IgD-negative memory B cell (primary cell): ENCODE results near the gene THRB. TPM values are rescaled to one million over a fixed set of nuclear protein-coding genes. Genes with fewer than 3 reads are reported as not detected.

Source experiments
- H3K27ac Mint-ChIP-seq, 3 donors: one replicate each; pipeline ENCODE4 v1.8.0; 2020 to 2022; ENCODE audit warnings: mild to moderate bottlenecking in 3 of 3, mixed read lengths in 3 of 3, moderate library complexity in 1 of 3
- H3K27me3 Mint-ChIP-seq: one replicate; pipeline ENCODE4 v1.8.0; 2021; ENCODE audit warnings: mixed read lengths
- H3K36me3 Mint-ChIP-seq: one replicate; pipeline ENCODE4 v1.8.0; 2020; ENCODE audit warnings: mild to moderate bottlenecking, mixed read lengths
- H3K4me1 Mint-ChIP-seq, 3 donors: one replicate each; pipeline ENCODE4 v1.8.0; 2020 to 2022; ENCODE audit warnings: mixed read lengths in 3 of 3, mild to moderate bottlenecking in 1 of 3
- H3K4me3 Mint-ChIP-seq, 4 donors: one replicate each; pipeline ENCODE4 v1.8.0; 2020 to 2022; ENCODE audit warnings: mild to moderate bottlenecking in 4 of 4, mixed read lengths in 4 of 4, moderate library complexity in 3 of 4
- H3K9me3 Mint-ChIP-seq, 3 donors: one replicate each; pipeline ENCODE4 v1.8.0; 2020 to 2021; ENCODE audit warnings: mixed read lengths in 3 of 3, mild to moderate bottlenecking in 1 of 3
- polyA plus RNA-seq: library from polyadenylated mRNA; unstranded; fragments of 300-500 nt; fragmentation: Illumina TruSeq; gene quantifications from one replicate; pipeline ENCODE4 v1.2.3, GENCODE V29; 2021

Gene THRB
- polyA plus RNA-seq, 1 donor from 2014 or later, result 0.38 TPM

DNA sequence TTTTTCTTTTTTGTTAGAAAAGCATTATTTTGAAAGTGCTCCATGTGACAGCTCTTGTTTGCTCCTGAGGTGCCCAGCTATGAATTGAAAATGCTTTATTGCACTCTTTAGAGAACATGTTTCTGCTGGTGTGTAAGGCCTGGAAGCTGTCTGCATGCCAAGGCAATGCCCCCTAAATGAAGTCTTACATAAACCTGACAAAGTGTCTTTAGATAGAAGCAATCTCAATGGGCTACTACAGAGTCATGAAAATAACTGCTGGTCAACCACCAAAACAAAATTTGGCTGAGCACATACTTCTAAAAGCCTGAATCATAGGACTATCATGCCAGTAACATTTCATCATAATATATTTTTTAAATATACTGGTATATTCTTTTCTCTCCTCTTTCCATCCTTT, 178.7 kb downstream of the THRB start:
- no peaks in the 10 kb centered on the region for H3K4me1 Mint-ChIP-seq
- no peak overlapping the region for H3K27ac Mint-ChIP-seq
- no peaks in the 10 kb centered on the region for H3K36me3 Mint-ChIP-seq
- H3K9me3 Mint-ChIP-seq, result peaks cover 4 to 6% (median 4%) of the 10 kb centered on the region in 3 donors
- H3K4me3 Mint-ChIP-seq, result no peak overlapping the region
- H3K27me3 Mint-ChIP-seq, result peaks cover 5% of the 10 kb centered on the region

DNA sequence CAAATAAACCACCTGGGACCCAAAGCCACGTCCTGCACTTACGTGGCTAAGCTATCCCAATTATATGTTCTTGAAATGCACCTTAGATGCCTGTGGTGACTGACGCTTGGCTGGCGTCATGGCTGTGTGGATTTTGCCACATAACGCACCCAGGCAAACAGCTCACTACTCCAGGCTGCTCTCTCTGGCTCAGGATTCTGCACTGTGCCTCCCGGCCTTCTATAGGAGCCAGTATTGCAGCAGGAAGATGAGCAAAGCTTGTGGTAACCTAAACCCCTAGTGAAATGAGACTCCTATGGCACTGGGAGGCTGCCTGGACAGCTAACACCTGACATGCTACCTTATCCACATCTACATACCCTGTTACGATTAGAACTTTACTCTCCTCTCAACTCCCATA, 179.3 kb downstream of the THRB start:
- Mint-ChIP-seq H3K4me3 (no peak overlapping the region), H3K27me3 (peaks cover 5% of the 10 kb centered on the region), H3K4me1 (no peaks in the 10 kb centered on the region), H3K27ac (no peak overlapping the region), H3K36me3 (no peaks in the 10 kb centered on the region), H3K9me3 (peaks cover 4 to 6% (median 4%) of the 10 kb centered on the region in 3 donors)

DNA sequence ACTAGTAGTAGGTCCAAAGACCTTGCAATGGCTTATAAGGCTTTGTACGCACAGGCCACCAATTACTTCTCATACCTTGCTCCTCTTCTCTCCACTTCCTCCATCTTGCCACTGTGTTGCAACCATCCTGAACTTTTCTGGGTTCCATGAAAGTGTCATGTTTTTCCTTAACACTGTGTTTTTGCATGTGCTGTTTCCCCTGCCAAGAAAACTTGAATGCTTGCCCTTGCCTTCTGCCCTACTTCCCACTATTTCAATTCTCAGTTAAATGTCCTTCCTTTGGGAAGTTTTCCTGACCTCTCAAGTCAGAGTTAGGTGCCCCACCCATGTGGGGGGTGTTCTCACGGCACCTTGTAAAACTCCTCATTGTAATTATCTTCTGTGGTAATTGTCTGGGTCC, 182.8 kb downstream of the THRB start:
- Mint-ChIP-seq H3K4me1 (no peaks in the 10 kb centered on the region), H3K4me3 (no peak overlapping the region), H3K27ac (no peak overlapping the region), H3K9me3 (no peaks in the 10 kb centered on the region), H3K27me3 (peaks cover 6% of the 10 kb centered on the region), H3K36me3 (no peaks in the 10 kb centered on the region)

DNA sequence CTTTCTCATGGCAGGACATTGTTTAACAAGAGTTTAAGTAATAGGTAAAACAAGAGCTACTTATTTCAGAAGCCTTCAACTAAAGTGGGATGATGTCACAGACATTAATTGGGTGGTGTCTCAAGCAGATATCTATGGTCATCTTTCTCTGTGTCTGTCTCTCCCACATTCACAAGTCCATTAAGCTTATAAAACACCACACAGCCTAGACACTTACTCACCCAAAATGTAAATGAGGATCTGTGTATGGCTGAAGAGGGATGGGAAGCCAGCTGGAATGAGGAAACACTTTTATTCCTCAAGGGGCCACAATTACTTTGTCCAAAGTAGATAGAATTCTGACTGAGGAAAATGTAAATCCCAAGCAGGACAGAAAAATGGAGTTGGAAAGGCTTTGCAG, 183.8 kb downstream of the THRB start:
- H3K27me3 Mint-ChIP-seq, result peaks cover 6% of the 10 kb centered on the region

DNA sequence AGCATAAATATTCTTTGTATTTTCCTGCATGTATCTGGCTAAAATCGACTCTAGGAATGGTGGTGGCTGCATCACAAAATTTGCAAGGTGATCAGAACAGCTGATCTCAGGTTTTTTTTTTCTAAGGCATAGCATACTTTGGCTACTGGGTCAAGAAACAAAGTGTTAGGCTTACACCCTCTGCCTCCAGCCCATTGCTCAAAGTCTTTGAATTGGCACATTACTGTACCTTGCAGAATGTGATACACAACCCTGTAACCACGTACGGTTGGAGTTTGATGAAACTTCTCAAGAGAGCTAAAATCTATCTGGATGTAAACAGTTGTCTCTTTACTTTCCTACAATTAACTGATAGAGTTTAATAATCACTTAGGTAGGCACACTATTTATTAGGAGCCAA, 188.1 kb downstream of the THRB start:
- Mint-ChIP-seq H3K27ac (peak overlapping the region in 1 of 3 donors; percentile 27), H3K27me3 (peaks cover 2% of the 10 kb centered on the region), H3K9me3 (no peaks in the 10 kb centered on the region), H3K4me3 (no peak overlapping the region), H3K36me3 (no peaks in the 10 kb centered on the region), H3K4me1 (no peaks in the 10 kb centered on the region)

More for the DNA sequence above, 183.8 kb downstream of the THRB start:
- Mint-ChIP-seq H3K4me1 (no peaks in the 10 kb centered on the region), H3K9me3 (no peaks in the 10 kb centered on the region), H3K4me3 (no peak overlapping the region), H3K27ac (no peak overlapping the region), H3K36me3 (no peaks in the 10 kb centered on the region)

DNA sequence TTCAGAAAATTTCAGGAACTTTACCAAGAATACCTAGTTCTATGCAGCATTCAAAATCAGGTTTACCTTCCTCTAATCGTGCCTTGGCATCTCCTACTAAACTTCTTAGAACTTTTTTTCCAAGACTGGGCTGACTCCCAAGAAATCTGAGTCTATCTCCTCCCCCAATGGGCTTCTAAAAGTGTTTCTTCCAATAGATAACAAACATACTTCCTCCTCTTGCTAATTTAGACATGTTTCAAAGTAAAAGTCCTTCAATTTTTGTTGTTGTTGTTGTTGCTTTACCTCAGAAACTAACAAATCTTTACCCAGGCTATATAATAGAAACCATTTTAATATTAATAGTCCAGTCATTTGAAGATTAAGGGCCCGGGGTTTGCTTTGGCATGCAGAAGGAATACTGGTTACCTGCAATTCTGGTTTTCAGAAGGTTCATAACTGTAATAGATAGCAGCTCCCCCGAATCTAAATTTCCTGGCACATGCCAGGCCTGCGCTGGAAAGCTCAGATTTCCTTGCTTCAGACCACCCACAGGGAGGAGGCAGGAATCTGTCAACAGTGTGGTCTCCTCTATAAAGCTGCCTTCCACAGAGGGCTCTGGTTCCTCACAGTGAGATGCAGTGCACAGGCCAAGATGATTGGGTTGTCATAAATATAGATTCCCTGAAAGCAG, 188.7 kb downstream of the THRB start:
- Mint-ChIP-seq H3K9me3 (no peaks in the 10 kb centered on the region), H3K4me3 (no peak overlapping the region), H3K36me3 (no peaks in the 10 kb centered on the region), H3K4me1 (no peaks in the 10 kb centered on the region), H3K27ac (peak overlapping the region in 1 of 3 donors; percentile 27), H3K27me3 (peaks cover 2% of the 10 kb centered on the region)

DNA sequence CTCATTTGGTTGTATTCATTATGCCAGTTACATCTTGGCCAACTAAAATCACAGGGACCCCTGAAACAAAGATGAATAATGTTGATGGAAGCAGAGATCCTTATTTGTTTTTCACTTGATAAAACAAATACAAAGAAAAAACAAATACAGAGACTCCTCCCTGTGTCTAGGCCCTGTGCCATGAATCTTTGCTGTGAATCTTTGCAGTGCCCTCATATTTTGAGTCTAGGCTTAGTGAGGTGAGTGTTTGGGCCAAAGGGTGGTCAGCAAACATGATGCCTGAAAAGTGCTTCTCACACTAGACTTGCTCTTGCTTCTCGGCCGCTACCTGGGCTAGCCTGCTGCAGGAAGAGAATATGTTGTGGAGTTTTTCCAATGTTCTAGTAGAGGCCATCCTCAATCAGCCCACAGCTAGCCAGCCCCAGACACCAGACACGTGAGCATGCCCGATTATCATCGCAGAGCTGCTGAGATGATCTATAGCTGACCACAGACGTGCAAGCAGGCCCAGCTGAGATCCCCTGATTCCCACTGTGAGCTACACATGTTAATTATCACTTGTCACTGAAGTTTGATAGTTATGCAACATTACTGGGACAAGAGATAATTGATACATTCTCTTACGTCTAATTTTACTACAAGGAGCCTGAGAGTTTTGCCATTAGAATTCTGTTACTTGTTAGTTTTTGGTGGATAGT, 191.4 kb downstream of the THRB start:
- H3K27ac Mint-ChIP-seq, result no peak overlapping the region
- no peaks in the 10 kb centered on the region for H3K9me3 Mint-ChIP-seq
- H3K4me1 Mint-ChIP-seq, result no peaks in the 10 kb centered on the region
- no peak overlapping the region for H3K4me3 Mint-ChIP-seq
- H3K27me3 Mint-ChIP-seq, result peaks cover 2% of the 10 kb centered on the region
- H3K36me3 Mint-ChIP-seq, result no peaks in the 10 kb centered on the region

DNA sequence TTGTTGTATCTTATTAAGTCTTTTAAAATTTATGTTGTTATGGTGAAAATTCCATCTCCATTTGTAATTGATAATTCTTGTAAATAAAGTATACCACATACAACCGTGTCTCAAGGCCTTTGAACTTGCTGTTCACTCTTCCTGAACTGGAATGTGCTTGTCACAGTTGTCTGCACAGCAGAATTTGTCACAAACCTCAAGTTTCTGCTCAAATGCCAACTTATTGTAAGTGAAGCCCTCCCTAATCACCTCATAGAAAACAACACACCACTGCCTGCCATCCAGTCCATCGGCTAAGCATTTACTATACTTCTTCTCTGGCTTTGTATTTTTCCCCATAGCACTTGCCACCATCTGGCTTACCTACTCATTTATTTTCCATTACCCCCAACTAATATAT, 192.3 kb downstream of the THRB start:
- Mint-ChIP-seq H3K9me3 (no peaks in the 10 kb centered on the region), H3K27ac (no peak overlapping the region), H3K27me3 (no peaks in the 10 kb centered on the region), H3K4me1 (no peaks in the 10 kb centered on the region), H3K36me3 (no peaks in the 10 kb centered on the region), H3K4me3 (no peak overlapping the region)

DNA sequence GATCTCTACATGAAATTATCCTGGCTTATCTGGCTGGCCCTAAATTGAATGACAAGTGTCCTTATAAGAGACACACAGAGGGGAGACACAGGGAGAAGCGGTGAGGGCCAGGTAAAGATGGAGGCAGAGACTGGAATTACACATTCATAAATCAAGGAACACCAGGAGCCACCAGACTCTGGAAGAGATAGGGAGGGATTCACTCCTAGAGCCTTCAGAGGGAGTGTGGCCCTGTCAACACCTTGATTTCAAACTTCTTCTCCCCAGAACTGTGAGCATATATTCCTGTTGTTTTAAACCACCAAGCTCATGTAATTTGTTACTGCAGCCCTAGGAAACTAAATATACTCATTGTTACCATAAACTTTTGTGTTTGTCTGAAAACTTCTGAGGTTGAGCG, 193.7 kb downstream of the THRB start:
- no peaks in the 10 kb centered on the region for H3K36me3 Mint-ChIP-seq
- no peak overlapping the region for H3K27ac Mint-ChIP-seq
- no peak overlapping the region for H3K4me3 Mint-ChIP-seq
- no peaks in the 10 kb centered on the region for H3K27me3 Mint-ChIP-seq
- H3K9me3 Mint-ChIP-seq, result peaks cover 0 to under 1% (median 0%) of the 10 kb centered on the region in 3 donors
- peaks cover 0 to 1% (median 0%) of the 10 kb centered on the region in 3 donors for H3K4me1 Mint-ChIP-seq

DNA sequence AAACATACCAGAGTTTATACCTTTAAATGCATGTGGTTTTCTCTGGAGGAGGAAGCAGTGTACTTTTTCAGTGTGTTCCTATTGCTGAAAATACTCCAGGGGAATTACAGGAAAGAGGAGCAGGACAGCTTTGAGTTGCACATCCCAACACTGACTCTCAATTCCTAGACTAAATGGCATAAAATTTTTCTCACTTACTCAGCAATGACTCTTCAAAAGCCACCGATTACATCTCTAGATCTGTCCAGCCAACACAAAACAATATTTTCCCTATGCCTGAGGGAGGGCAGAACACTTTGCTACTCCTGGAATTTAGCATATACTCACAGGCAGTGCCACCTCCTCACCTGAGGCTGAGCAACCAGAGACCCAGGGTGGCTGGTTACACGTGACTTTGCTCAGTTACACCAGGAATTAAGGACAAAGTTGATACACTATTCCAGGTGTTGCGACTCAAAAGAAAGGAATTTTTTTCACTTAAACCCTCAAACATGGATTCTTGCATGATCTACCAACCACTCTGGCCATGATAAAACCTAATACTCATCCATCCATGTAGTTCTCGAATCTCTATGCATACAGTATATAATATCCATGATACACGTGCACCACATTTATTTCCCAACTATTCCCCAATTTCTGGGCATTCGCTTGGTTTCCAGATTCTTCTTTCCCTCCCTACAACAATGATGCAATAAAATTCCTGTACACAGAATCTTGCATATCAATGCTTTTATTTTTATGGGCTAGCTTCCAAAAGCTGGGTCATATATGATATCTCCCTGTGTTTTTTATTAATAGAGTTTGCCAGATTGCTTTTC, 194.6 kb downstream of the THRB start:
- no peaks in the 10 kb centered on the region for H3K27me3 Mint-ChIP-seq

DNA sequence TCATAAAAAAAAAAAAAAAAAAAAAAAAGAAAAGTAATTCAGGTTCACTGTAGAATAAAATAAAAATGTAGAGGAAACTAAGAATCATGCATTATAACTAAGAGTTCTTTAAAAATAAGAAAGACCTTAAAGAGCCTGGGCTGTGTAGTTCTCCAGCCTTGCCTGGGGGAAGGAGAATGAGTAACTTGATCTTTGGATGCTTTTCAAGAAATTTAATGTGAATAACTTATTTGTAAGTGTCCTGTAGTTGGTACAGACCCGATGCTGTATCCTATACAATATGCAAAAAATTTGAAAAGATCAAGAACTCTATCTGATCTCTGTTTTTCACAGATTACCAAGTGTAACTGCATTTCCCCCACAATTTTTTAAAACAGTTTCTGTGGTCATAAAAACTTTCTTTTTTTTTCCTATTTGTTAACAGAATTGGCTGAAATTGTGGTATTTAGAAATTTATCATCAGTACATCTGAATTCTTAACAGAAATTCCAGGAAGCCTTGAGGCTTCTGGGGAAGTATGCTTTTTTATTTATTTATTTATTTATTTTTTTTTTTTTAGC, 195.3 kb downstream of the THRB start:
- Mint-ChIP-seq H3K4me1 (peaks cover 0 to 1% (median 0%) of the 10 kb centered on the region in 3 donors), H3K27me3 (no peaks in the 10 kb centered on the region), H3K9me3 (peaks cover 0 to 2% (median 0%) of the 10 kb centered on the region in 3 donors), H3K4me3 (no peak overlapping the region), H3K36me3 (no peaks in the 10 kb centered on the region), H3K27ac (no peak overlapping the region)

More for the DNA sequence above, 194.6 kb downstream of the THRB start:
- Mint-ChIP-seq H3K4me1 (peaks cover 0 to 1% (median 0%) of the 10 kb centered on the region in 3 donors), H3K4me3 (no peak overlapping the region), H3K27ac (no peak overlapping the region), H3K9me3 (peaks cover 0 to 2% (median 0%) of the 10 kb centered on the region in 3 donors), H3K36me3 (no peaks in the 10 kb centered on the region)

DNA sequence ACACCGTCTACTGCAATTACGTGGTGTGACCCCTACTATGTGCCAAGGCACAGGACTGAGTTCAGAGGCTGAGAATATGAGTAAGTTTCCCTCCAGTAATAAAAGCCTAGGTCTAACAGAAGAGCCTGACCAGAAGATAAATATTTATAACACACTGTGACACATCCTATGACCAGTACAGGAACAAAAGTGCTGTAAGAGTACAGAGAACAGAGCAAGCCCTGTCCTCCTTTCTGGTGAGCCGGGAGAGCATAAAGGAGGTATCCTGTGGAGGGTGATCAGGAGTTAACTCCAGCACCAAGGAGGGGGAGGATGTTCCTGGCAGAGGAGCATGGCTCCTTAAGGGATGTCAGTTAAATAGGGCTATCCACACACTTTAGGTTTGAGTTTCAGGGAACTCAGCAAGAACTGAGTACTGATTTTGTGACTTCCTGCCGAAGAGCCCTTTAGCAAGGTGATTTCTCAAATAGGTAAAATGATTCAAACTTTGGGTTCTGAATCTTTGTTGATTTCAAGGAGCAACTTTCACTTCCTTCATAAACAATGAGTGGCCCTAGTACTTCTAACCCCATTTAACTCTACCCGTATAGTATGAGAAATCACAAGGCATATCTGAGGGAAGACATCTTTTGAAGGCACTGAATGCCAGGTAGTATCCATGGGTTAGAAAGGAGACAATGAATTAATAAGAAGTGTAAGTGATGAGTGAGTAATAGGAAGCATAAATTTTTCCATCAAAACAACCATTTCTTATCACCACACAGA, 198.0 kb downstream of the THRB start:
- H3K9me3 Mint-ChIP-seq, result peaks cover 0 to 2% (median 0%) of the 10 kb centered on the region in 3 donors
- no peak overlapping the region for H3K4me3 Mint-ChIP-seq
- H3K36me3 Mint-ChIP-seq, result no peaks in the 10 kb centered on the region
- no peak overlapping the region for H3K27ac Mint-ChIP-seq
- H3K4me1 Mint-ChIP-seq, result peaks cover 0 to 1% (median 0%) of the 10 kb centered on the region in 3 donors
- no peaks in the 10 kb centered on the region for H3K27me3 Mint-ChIP-seq

DNA sequence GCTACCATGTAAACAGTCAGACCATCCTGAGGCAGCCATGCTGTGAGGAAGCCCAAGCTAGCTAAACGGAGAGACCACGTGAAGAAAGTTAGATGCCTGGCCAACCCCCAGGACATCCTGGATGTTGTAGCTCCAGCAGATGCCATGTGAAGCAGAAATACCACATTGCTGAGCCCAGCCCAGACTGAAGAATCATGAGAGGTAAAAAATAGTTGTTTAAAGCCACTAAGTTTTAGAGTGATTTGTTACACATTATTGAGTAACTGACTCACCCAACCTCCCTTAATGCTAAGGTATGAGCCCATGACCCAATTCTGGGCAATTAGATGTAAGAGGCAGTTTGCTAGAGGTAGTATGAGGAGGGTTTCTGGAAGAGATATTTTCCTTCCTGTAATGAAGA, 200.5 kb downstream of the THRB start:
- H3K9me3 Mint-ChIP-seq, result peaks cover 0 to 2% (median 0%) of the 10 kb centered on the region in 3 donors
- no peak overlapping the region for H3K4me3 Mint-ChIP-seq
- no peaks in the 10 kb centered on the region for H3K27me3 Mint-ChIP-seq
- no peaks in the 10 kb centered on the region for H3K36me3 Mint-ChIP-seq
- no peak overlapping the region for H3K27ac Mint-ChIP-seq
- H3K4me1 Mint-ChIP-seq, result peaks cover 0 to 1% (median 0%) of the 10 kb centered on the region in 3 donors

DNA sequence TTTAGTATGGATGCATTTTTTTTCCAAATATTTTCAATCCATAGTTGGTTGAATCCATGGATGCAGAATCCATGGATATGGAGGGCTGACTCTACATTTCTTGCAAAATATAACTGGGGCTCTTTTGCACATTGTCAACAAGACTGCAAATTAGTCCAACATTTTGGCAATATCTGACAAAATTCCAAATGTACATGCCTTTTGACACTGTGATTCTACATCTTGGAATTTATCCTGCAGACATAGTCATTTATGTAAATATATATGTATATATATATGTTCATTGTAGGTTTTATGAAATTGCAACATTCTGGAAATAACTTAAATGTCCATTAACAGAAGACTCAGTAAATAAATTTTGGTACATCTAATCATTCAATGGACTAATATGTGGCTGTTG, 203.0 kb downstream of the THRB start:
- H3K27me3 Mint-ChIP-seq, result no peaks in the 10 kb centered on the region
- no peak overlapping the region for H3K4me3 Mint-ChIP-seq
- no peaks in the 10 kb centered on the region for H3K36me3 Mint-ChIP-seq
- no peak overlapping the region for H3K27ac Mint-ChIP-seq
- H3K4me1 Mint-ChIP-seq, result no peaks in the 10 kb centered on the region
- H3K9me3 Mint-ChIP-seq, result peaks cover 0 to 2% (median under 1%) of the 10 kb centered on the region in 3 donors
